HG03108 (cell line): ENCODE data around the gene LRCH1.

Source experiments
- ATAC-seq: cut with Tn5 transposase; IDR thresholded peaks from one replicate; pipeline ENCODE4 v1.9.1; 2021; ENCODE audit warnings: moderate library complexity; ENCODE audit not compliant: unreplicated experiment

The LRCH1 gene

GRCh38 chr13:46535002-46535401 is 18.0 kb upstream of the LRCH1 start:
- ATAC-seq, result no peak

GRCh38 chr13:46535825-46536224 is 17.1 kb upstream of the LRCH1 start:
- ATAC-seq, result no peak

- ATAC-seq, result no peak
Observed at GRCh38 chr13:46536341-46536740, 16.6 kb upstream of the LRCH1 start.

GRCh38 chr13:46539231-46539630 is 13.7 kb upstream of the LRCH1 start:
- no peak for ATAC-seq

- no peak for ATAC-seq
Observed at GRCh38 chr13:46541210-46541609, 11.8 kb upstream of the LRCH1 start.

- no peak for ATAC-seq
Observed at GRCh38 chr13:46542833-46543232, 10.1 kb upstream of the LRCH1 start.

- ATAC-seq, result no peak
Observed at GRCh38 chr13:46543287-46543686, 9.7 kb upstream of the LRCH1 start.

- peak; percentile 65 for ATAC-seq
Observed at GRCh38 chr13:46544208-46544607, 8.8 kb upstream of the LRCH1 start.

GRCh38 chr13:46544811-46545210 is 8.2 kb upstream of the LRCH1 start:
- ATAC-seq, result no peak

- no peak for ATAC-seq
Observed at GRCh38 chr13:46546084-46546768, 6.7 kb upstream of the LRCH1 start.

- no peak for ATAC-seq
Observed at GRCh38 chr13:46550822-46551221, 2.1 kb upstream of the LRCH1 start.

- ATAC-seq, result no peak
Observed at GRCh38 chr13:46551410-46552302, 1.3 kb upstream of the LRCH1 start.

- ATAC-seq, result no peak
Observed at GRCh38 chr13:46552303-46552682, 677 bp upstream of the LRCH1 start.

- ATAC-seq, result no peak
Observed at GRCh38 chr13:46553521-46553885, 533 bp downstream of the LRCH1 start.

- peak; percentile 41 for ATAC-seq
Observed at GRCh38 chr13:46553886-46554858, 1.2 kb downstream of the LRCH1 start.

GRCh38 chr13:46554951-46555350 is 2.0 kb downstream of the LRCH1 start:
- ATAC-seq, result no peak

GRCh38 chr13:46555722-46556417 is 2.9 kb downstream of the LRCH1 start:
- no peak for ATAC-seq

GRCh38 chr13:46556418-46556779 is 3.4 kb downstream of the LRCH1 start:
- no peak for ATAC-seq

- no peak for ATAC-seq
Observed at GRCh38 chr13:46559272-46559805, 6.4 kb downstream of the LRCH1 start.

- no peak for ATAC-seq
Observed at GRCh38 chr13:46560778-46561177, 7.8 kb downstream of the LRCH1 start.
